MM.1S (cell line): ENCODE data around the gene SLC2A1.

ENCODE experiments used
- EZH2 ChIP-seq: fragments of 300-600 bp; sonication (generic); optimal IDR thresholded peaks from 2 replicates; pipeline ENCODE3; 2017; ENCODE audit warnings: low read depth, mild to moderate bottlenecking, antibody characterized with exemption, low read length, mixed read lengths
- TF ChIP-seq, protein P1 (sequence below): fragments of 300-600 bp; sonication (generic); IDR thresholded peaks from 2 replicates; pipeline ENCODE4 v1.5.1; 2016; ENCODE audit warnings: antibody characterized with exemption, low read length, mixed read lengths

DNA sequence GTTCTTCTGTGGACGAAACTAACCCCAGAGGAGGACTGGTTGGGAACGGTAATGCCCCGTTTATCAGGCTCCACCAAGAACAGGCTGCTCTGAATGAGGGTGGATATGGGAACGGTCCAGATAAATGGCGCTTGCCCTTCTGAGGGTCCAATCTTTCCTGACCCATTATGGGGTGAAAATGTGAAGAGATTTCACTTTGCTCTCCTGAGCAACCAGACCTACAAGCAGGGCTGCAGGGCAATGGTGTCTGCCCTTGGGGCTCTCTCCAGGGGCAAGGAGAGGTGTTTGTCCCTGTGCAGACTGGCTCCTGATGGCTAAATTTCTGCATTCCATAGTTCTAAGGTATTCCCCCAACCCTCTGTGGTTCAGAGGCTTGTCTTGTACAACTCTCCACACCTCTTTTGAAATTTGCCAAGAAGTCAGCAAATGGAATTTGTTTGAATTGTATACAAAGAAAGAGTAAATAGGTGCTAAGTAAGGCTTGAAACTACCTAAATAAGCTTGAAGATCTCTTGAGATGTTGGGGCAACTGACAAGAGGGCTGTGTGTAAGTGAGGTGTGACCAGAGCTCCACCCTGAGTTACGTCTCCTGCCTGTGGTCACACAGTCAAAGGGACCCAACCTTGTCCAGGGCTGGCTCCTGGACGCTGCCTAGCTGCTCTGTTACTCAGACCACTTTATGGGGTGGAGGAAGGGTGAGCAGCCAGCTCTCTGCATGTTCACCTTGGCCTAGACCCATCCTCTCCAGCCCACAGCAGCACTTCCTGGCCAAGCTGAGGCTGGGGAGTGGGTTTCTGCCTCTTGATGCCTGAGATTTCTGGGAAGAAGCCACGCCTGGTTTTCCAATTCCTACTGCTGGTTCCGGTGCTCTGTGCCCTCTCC lies 24.8 kb downstream of the SLC2A1 start:
- TF ChIP-seq, protein P1, sequence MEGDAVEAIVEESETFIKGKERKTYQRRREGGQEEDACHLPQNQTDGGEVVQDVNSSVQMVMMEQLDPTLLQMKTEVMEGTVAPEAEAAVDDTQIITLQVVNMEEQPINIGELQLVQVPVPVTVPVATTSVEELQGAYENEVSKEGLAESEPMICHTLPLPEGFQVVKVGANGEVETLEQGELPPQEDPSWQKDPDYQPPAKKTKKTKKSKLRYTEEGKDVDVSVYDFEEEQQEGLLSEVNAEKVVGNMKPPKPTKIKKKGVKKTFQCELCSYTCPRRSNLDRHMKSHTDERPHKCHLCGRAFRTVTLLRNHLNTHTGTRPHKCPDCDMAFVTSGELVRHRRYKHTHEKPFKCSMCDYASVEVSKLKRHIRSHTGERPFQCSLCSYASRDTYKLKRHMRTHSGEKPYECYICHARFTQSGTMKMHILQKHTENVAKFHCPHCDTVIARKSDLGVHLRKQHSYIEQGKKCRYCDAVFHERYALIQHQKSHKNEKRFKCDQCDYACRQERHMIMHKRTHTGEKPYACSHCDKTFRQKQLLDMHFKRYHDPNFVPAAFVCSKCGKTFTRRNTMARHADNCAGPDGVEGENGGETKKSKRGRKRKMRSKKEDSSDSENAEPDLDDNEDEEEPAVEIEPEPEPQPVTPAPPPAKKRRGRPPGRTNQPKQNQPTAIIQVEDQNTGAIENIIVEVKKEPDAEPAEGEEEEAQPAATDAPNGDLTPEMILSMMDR, result no peak
- no peak for TF ChIP-seq EZH2
